HG03196 (cell line): Measurements from ENCODE around the gene ST6GAL2.

Experiments
- ATAC-seq: cut with Tn5 transposase; IDR thresholded peaks from one replicate; pipeline ENCODE4 v1.9.1; 2021; ENCODE audit not compliant: unreplicated experiment

ST6GAL2 gene

DNA sequence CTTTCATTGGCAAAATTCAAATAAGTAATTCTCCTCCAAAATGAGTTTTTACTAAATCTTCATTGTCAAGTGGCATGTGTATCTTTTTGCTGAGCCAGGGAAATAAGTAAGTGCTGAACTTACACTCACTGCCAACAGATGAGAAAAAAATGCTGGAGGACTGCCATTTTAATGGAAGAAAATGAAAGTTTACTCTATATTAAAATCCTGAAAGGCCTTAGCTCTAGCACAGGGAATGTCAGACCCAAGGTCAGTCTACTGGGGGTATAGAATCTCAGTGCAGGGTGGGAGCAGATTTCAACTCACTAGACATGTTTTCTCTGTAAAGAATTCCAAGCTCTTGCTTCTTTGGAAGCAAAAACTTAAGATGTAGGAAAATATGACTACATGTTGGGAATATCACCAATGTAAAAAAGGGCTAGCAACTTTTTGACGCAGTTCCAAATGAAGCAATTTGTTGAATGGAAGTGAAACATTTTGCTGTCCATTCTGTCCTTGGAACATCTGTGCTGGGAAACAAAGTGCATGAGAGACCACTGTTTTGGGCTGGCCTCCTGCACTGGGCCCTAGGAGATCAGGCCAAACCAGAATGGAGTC, 127.0 kb downstream of the ST6GAL2 start:
- ATAC-seq: no peak
